GM10248 (cell line): ENCODE data around the gene ARPC5.

ENCODE experiments used
- CTCF ChIA-PET: fragments of 300-600 bp; sonication (Branson Sonifier 250); formaldehyde crosslinking; extraction: SDS; loops from one replicate; lab custom pipeline; 2021; ENCODE audit warnings: antibody characterized with exemption; lab: Yijun Ruan, JAX
- POLR2A ChIA-PET: fragments of 350-650 bp; sonication (Branson Sonifier 250); formaldehyde crosslinking; extraction: SDS; loops from one replicate; lab custom pipeline; 2020; ENCODE audit warnings: antibody characterized with exemption; lab: Yijun Ruan, JAX
- DNase-seq: peaks from one replicate; pipeline ENCODE4 v3.0.0; 2012; ENCODE audit errors: extremely low spot score
- CTCF ChIP-seq: IDR thresholded peaks from 2 replicates; pipeline ENCODE4 v1.5.1; 2012; ENCODE audit warnings: mild to moderate bottlenecking, low read depth; ENCODE audit errors: extremely low read depth, missing control alignments, control extremely low read depth

Gene ARPC5

DNA sequence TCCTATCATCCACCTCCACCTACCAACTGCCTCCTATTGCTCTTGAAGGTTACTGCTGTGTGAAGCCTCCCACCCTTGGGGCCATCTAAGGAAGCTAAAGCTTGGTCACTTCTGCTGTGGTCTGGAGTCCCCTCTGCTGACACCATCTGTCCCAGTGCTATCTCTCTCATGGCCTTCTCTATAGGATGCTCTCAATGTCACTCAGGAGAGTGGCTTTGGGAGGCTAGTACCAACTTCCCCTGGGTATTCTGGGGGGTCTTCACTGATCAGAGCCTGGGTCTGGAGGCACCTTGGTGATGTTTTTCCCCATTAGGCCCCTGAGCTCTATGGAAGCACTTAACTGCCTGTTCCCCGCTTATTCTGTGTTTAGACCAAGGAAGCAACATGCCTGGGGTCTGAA lies 33.1 kb downstream of the ARPC5 start:
- ChIA-PET POLR2A (interaction anchor here (1.2 kb wide), 1 partner anchor 9 kb away, joined by 3 read pairs; no protein-coding TSS in a partner anchor), CTCF (interaction anchor here (1.2 to 3.7 kb wide), 4 partner anchors 13 to 31 kb away, joined by 4 to 23 read pairs (median 6); partner anchors contain the start of gene NCF2)
- no peak for DNase-seq
- no peak for TF ChIP-seq CTCF

- POLR2A ChIA-PET, result no interaction called here
- CTCF ChIA-PET, result interaction anchor here (1.0 to 3.7 kb wide), 5 partner anchors 9 to 130 kb away, joined by 3 to 23 read pairs (median 8); partner anchors contain the start of gene NCF2
- no peak for DNase-seq
- TF ChIP-seq CTCF, result no peak
These were observed 34.9 kb downstream of the ARPC5 start for GRCh38 chr1:183600634-183601033.

GRCh38 chr1:183600136-183600535 lies 35.4 kb downstream of the ARPC5 start:
- ChIA-PET CTCF (interaction anchor here (1.3 to 3.7 kb wide), 4 partner anchors 10 to 34 kb away, joined by 3 to 23 read pairs (median 10); partner anchors contain the start of gene NCF2), POLR2A (no interaction called here)
- no peak for DNase-seq
- no peak for TF ChIP-seq CTCF

DNA sequence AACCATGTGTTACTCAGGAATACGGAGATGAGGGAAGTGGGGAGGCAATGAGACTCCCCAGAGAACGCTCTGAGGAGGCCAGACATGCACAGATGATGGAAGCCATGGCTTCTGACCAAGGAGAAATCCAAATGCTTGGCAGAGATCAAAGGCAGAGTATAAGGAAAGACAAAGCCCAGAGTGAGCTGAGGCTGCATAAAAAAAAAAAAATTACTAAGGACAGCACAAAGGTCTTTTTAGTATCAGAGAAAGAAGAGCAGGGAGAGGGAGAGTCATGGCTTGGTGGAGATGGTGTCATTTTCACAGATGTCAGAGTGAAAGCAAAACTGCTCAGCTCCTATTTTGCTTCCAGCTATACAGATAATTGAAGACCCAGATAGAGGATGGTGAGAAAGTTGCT lies 37.2 kb downstream of the ARPC5 start:
- CTCF ChIA-PET, result interaction anchor here (0.7 to 2.4 kb wide), 4 partner anchors 8 to 18 kb away, joined by 3 to 16 read pairs (median 4); partner anchors contain the start of gene NCF2
- no peak for DNase-seq
- TF ChIP-seq CTCF, result no peak
- POLR2A ChIA-PET, result no interaction called here

DNA sequence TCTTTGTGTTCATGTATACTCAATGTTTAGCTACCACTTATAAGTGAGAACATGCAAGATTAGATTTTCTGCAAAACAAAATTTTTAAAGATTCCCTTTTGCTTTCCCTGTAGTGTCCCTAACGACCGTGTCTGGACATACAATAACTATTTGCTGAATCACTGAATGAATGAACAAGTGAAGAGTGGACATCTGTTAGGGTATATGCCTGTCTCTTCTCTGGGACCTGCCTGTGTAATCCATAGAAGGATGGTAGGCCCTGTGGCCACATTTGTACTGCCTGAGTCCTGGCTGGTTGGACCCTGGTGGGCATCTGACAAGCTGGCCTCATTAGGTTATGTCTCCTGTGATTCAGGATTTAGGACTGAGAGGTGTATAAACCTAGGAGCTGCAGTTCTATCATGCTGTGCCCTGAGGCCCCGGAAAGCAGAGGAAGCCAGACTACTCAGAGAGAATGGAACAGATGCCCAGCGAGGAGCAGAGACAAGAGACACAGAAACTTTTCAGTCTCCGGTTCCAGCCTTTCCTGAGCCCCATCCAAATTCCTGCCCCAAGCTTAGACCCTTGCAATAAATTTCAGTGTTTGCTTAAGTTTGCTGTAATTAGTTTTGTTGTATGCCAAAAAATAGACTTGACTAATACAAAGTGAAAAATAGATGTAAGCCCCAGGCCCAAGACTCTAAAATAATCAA lies 37.8 kb downstream of the ARPC5 start:
- POLR2A ChIA-PET, result no interaction called here

GRCh38 chr1:183596500-183596899 lies 39.1 kb downstream of the ARPC5 start:
- TF ChIP-seq CTCF, result no peak
- DNase-seq, result no peak
- POLR2A ChIA-PET, result no interaction called here
- CTCF ChIA-PET, result no interaction called here

More for the DNA sequence above, 37.8 kb downstream of the ARPC5 start:
- no peak for TF ChIP-seq CTCF
- CTCF ChIA-PET, result interaction anchor here (1.8 to 2.4 kb wide), 2 partner anchors 11 to 18 kb away, joined by 6 to 16 read pairs; no protein-coding TSS in a partner anchor
- no peak for DNase-seq
